Nephron progenitor cell (in vitro differentiated cells): ENCODE results near the gene MCM7.

Source experiments
- DNase-seq: peaks from one replicate; pipeline ENCODE4 v3.0.0; 2021
- H3K27ac Mint-ChIP-seq: 2 replicates; pipeline ENCODE4 v1.8.0; 2021; ENCODE audit warnings: mild to moderate bottlenecking, moderate library complexity, mixed read lengths
- H3K27me3 Mint-ChIP-seq: 2 replicates; pipeline ENCODE4 v1.8.0; 2021; ENCODE audit warnings: mild to moderate bottlenecking, low read depth, mixed read lengths; ENCODE audit not compliant: poor library complexity
- H3K36me3 Mint-ChIP-seq: 2 replicates; pipeline ENCODE4 v1.8.0; 2021; ENCODE audit warnings: low read depth, mixed read lengths
- H3K4me1 Mint-ChIP-seq: 2 replicates; pipeline ENCODE4 v1.8.0; 2021; ENCODE audit warnings: mixed read lengths
- H3K4me3 Mint-ChIP-seq: 2 replicates; pipeline ENCODE4 v1.8.0; 2021; ENCODE audit warnings: mild to moderate bottlenecking, moderate library complexity, mixed read lengths
- H3K9me3 Mint-ChIP-seq: 2 replicates; pipeline ENCODE4 v1.8.0; 2021; ENCODE audit warnings: mild to moderate bottlenecking, moderate library complexity, mixed read lengths
- CTCF ChIP-seq: fragments of 200-600 bp; sonication (generic); IDR thresholded peaks from 2 replicates; pipeline ENCODE4 v1.5.0; 2021; ENCODE audit warnings: antibody characterized with exemption

MCM7 gene

GRCh38 chr7:100088095-100088620 lies 13.0 kb downstream of the MCM7 start:
- Mint-ChIP-seq H3K4me1 (peaks cover 35% of the 10 kb centered on the region), H3K36me3 (peaks cover 34% of the 10 kb centered on the region), H3K27ac (peak overlapping the region; percentile 97), H3K9me3 (no peaks in the 10 kb centered on the region), H3K4me3 (peak overlapping the region; percentile 94), H3K27me3 (peaks cover 19% of the 10 kb centered on the region)
- no peak for DNase-seq
- TF ChIP-seq CTCF = no peak

GRCh38 chr7:100087055-100087750 lies 14.0 kb downstream of the MCM7 start:
- DNase-seq = no peak
- TF ChIP-seq CTCF = no peak
- peaks cover 22% of the 10 kb centered on the region for H3K27me3 Mint-ChIP-seq
- H3K9me3 Mint-ChIP-seq = no peaks in the 10 kb centered on the region
- H3K36me3 Mint-ChIP-seq = peaks cover 24% of the 10 kb centered on the region
- no peak overlapping the region for H3K27ac Mint-ChIP-seq
- H3K4me1 Mint-ChIP-seq = peaks cover 42% of the 10 kb centered on the region
- peak overlapping the region; percentile 56 for H3K4me3 Mint-ChIP-seq

- Mint-ChIP-seq H3K36me3 (peaks cover 21% of the 10 kb centered on the region), H3K27ac (no peak overlapping the region), H3K4me1 (peaks cover 38% of the 10 kb centered on the region), H3K9me3 (peaks cover 12% of the 10 kb centered on the region), H3K4me3 (no peak overlapping the region), H3K27me3 (peaks cover 25% of the 10 kb centered on the region)
- no peak for TF ChIP-seq CTCF
- no peak for DNase-seq
Measured at GRCh38 chr7:100085515-100085914, 15.7 kb downstream of the MCM7 start.

GRCh38 chr7:100082978-100083377 lies 18.2 kb downstream of the MCM7 start:
- Mint-ChIP-seq H3K9me3 (peaks cover 36% of the 10 kb centered on the region), H3K4me3 (peak overlapping the region; percentile 99), H3K27me3 (peaks cover 25% of the 10 kb centered on the region), H3K27ac (peak overlapping the region; percentile 56), H3K36me3 (peaks cover 37% of the 10 kb centered on the region), H3K4me1 (peaks cover 25% of the 10 kb centered on the region)
- no peak for TF ChIP-seq CTCF
- no peak for DNase-seq

GRCh38 chr7:100081535-100082102 lies 19.6 kb downstream of the MCM7 start, which contains the start of gene ZNF3:
TSS of gene ZNF3 (minus strand) at chr7:100081723. CDS start at chr7:100077357, 4,366 bp downstream.
- Mint-ChIP-seq H3K9me3 (peaks cover 50% of the 10 kb centered on the region), H3K4me1 (peaks cover 19% of the 10 kb centered on the region), H3K27me3 (peaks cover 32% of the 10 kb centered on the region), H3K36me3 (peaks cover 51% of the 10 kb centered on the region), H3K27ac (peak within 1 kb of the TSS; percentile 99), H3K4me3 (peak within 1 kb of the TSS; percentile 99)
- peak; percentile 98 for DNase-seq
- peak; percentile 88 for TF ChIP-seq CTCF
